CD4-positive, alpha-beta T cell treated with Interleukin-21 for 1 hour (primary cell): ENCODE data around the gene CDAN1.
A peak's percentile ranks its signal among the peaks of the same experiment; 100 is the strongest.
"Not testable (repeated sequence)": the region's sequence is repeated elsewhere in the genome, so short reads cannot be mapped to it uniquely, and the experiment has no call there.

ENCODE experiments used
- DNase-seq: peaks from one replicate; pipeline ENCODE4 v3.0.0-alpha.2; 2020

Gene CDAN1

GRCh38 chr15:42704492-42704926 lies 32.4 kb downstream of the CDAN1 start:
- peak; percentile 72 for DNase-seq

- no peak for DNase-seq
These were observed 40.3 kb downstream of the CDAN1 start for GRCh38 chr15:42696626-42697025.

- no peak for DNase-seq
These were observed 41.3 kb downstream of the CDAN1 start for GRCh38 chr15:42695527-42696071.

GRCh38 chr15:42694398-42694797 lies 42.5 kb downstream of the CDAN1 start:
- no peak for DNase-seq

- no peak for DNase-seq
These were observed 43.0 kb downstream of the CDAN1 start for GRCh38 chr15:42693942-42694341.

- DNase-seq = no peak
These were observed 43.4 kb downstream of the CDAN1 start for GRCh38 chr15:42693496-42693895.

- no peak for DNase-seq
These were observed 43.9 kb downstream of the CDAN1 start for GRCh38 chr15:42692997-42693396.

GRCh38 chr15:42692536-42692935 lies 44.4 kb downstream of the CDAN1 start:
- DNase-seq = no peak

- DNase-seq = no peak
These were observed 45.2 kb downstream of the CDAN1 start for GRCh38 chr15:42691770-42692169.

GRCh38 chr15:42691308-42691707 lies 45.6 kb downstream of the CDAN1 start:
- DNase-seq = no peak

- DNase-seq = no peak
These were observed 48.6 kb downstream of the CDAN1 start for GRCh38 chr15:42688301-42688700.

GRCh38 chr15:42687740-42688139 lies 49.2 kb downstream of the CDAN1 start:
- DNase-seq = no peak

GRCh38 chr15:42686281-42686680 lies 50.6 kb downstream of the CDAN1 start:
- no peak for DNase-seq

GRCh38 chr15:42681119-42681518 lies 55.8 kb downstream of the CDAN1 start:
- DNase-seq = no peak

GRCh38 chr15:42680142-42680482 lies 56.8 kb downstream of the CDAN1 start:
- not testable (repeated sequence) for DNase-seq

GRCh38 chr15:42679285-42680141 lies 57.4 kb downstream of the CDAN1 start:
- no peak for DNase-seq

GRCh38 chr15:42675021-42675420 lies 61.9 kb downstream of the CDAN1 start:
- DNase-seq = no peak

GRCh38 chr15:42674472-42674871 lies 62.5 kb downstream of the CDAN1 start:
- no peak for DNase-seq
